ENCODE results near the gene CCDC197. TPM values are rescaled to one million over a fixed set of nuclear protein-coding genes. Genes with fewer than 3 reads are reported as not detected.

Gene CCDC197
- total and polyA plus RNA-seq, 9 of the 15 experiments (the other 6 are each of a cell fraction or from before 2014, with no cell fraction given) = not detected

GRCh38 chr14:94038510-94038909 lies 41.4 kb downstream of the CCDC197 start:
- BruUV-seq (replicated peaks) = no TSS peak
- H3K27ac ChIP-seq (ENCODE audit: extremely low read depth, low read depth, low read length) = no peak overlapping the region

DNA sequence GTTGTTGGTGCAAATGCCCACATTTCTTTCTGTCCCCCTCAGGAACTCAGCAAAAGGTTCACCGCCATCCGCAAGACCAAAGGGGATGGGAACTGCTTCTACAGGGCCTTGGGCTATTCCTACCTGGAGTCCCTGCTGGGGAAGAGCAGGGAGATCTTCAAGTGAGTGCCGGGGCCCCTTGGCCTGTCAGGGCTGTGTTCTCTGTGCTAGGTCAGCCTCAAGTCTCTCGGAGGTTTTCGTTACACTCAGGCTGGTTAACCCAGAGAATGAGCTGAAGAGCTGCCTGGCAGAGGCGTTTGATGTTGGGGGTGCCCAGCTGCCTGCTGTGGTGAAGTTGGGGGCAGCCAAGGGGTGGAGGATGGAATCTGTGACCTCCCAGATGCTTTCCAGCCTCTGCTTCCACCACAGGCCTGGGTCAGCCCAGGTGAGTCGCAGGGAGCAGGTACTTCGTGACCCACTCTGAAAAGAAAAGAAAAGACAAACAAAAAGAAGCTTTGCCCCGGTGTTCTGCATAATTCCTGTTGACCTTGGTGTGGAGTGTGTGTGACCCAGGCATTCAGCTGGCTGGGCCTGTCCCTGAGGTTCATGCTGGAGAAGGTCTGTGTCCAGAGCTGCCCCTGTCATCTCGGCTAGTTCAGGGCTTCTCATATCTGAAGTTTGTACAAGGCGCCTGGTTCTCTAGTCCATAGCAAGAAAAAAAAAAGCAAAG lies 42.0 kb downstream of the CCDC197 start:
- intact Hi-C loops (cut with micrococcal nuclease) = no loop called here
- H2AFZ ChIP-seq (ENCODE audit: low read depth, low read length) = no peak overlapping the region
- no peaks in the 10 kb centered on the region for H3K9me3 ChIP-seq (replicated peaks; ENCODE audit: control insufficient read depth, insufficient read depth, low read depth, low read length)
- ChIA-PET CTCF (ENCODE audit: low intra/inter-chr PET ratio) (no interaction called here), POLR2A (no interaction called here)
- no peak overlapping the region for H3K4me3 ChIP-seq
- H3K9ac ChIP-seq (ENCODE audit: insufficient read depth in 1 of 2, low read depth in 2 of 2, low read length in 2 of 2) = no peak overlapping the region
- H3K79me2 ChIP-seq (ENCODE audit: control insufficient read depth, insufficient read depth, low read length) = no peaks in the 10 kb centered on the region
- peaks cover 0 to 6% of the 10 kb centered on the region in 2 experiments; a peak in 2 of 5 replicates for H3K4me1 ChIP-seq (replicated peaks in 1 of 2; ENCODE audit: control insufficient read depth in 2 of 2, insufficient read depth in 2 of 2, low read length in 2 of 2)
- WGBS (ENCODE audit: insufficient coverage, low coverage, missing lambda C conversion rate) = 21% methylated on average over 11 of the region's 11 CpGs
- H3K36me3 ChIP-seq (ENCODE audit: control insufficient read depth, insufficient read depth, low read length) = no peaks in the 10 kb centered on the region
- TF ChIP-seq COPS2 (conservative IDR thresholded peaks at IDR 0.05) (no peak), ZNF174 (CRISPR knock-in tag; IDR thresholded peaks at IDR 0.05) (no peak), FUS (optimal IDR thresholded peaks at IDR 0.05; ENCODE audit: low read depth, low read length) (no peak), ZKSCAN1 (IDR thresholded peaks at IDR 0.05; ENCODE audit: low read depth, low read length) (no peak), CBFA2T3 (IDR thresholded peaks at IDR 0.05) (no peak), TAF1 (IDR thresholded peaks at IDR 0.05; ENCODE audit: control insufficient read depth, extremely low read depth, insufficient read depth, low read length, severe bottlenecking) (no peak)
- TF ChIP-seq, protein P1, sequence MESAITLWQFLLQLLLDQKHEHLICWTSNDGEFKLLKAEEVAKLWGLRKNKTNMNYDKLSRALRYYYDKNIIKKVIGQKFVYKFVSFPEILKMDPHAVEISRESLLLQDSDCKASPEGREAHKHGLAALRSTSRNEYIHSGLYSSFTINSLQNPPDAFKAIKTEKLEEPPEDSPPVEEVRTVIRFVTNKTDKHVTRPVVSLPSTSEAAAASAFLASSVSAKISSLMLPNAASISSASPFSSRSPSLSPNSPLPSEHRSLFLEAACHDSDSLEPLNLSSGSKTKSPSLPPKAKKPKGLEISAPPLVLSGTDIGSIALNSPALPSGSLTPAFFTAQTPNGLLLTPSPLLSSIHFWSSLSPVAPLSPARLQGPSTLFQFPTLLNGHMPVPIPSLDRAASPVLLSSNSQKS (CRISPR knock-in tag; IDR thresholded peaks at IDR 0.05) = no peak
- no peak for DNase-seq (ENCODE audit: extremely low read depth in 1 of 4, low spot score in 3 of 4)
- peaks cover 4 to 24% of the 10 kb centered on the region in 2 experiments; a peak in 4 of 5 replicates for H3K27me3 ChIP-seq (ENCODE audit: control insufficient read depth in 2 of 2, insufficient read depth in 2 of 2, low read length in 2 of 2)
- no peak overlapping the region for H3K27ac ChIP-seq (ENCODE audit: extremely low read depth, low read depth, low read length)
- BruUV-seq (replicated peaks) = no TSS peak
- H3K9me1 ChIP-seq (ENCODE audit: control insufficient read depth, insufficient read depth, low read length) = no peaks in the 10 kb centered on the region
- no peak for ATAC-seq
- in situ Hi-C loops (cut with MboI) = loop anchor here (5.0 kb wide), 1 partner anchor 98 kb away; no protein-coding TSS in a partner anchor
- H3K4me2 ChIP-seq (ENCODE audit: insufficient read depth, low read length) = no peak overlapping the region
- no peak for FAIRE-seq
- H4K20me1 ChIP-seq (replicated peaks; ENCODE audit: control insufficient read depth, insufficient read depth, low read length) = no peaks in the 10 kb centered on the region; the same call in 1 of the 2 replicates

More at GRCh38 chr14:94038510-94038909, 41.4 kb downstream of the CCDC197 start:
- no peak overlapping the region for H3K4me3 ChIP-seq
- DNase-seq (ENCODE audit: extremely low read depth in 1 of 4, low spot score in 3 of 4) (no peak), ATAC-seq (no peak), FAIRE-seq (no peak)
- no peak for TF ChIP-seq ZNF274 (IDR thresholded peaks at IDR 0.05; ENCODE audit: borderline replicate concordance, low read depth, low read length)
- H3K79me2 ChIP-seq (ENCODE audit: control insufficient read depth, insufficient read depth, low read length) = no peaks in the 10 kb centered on the region
- ChIA-PET POLR2A (interaction anchor here (0.7 kb wide), 1 partner anchor 10 kb away, joined by 3 read pairs; no protein-coding TSS in a partner anchor), CTCF (ENCODE audit: low intra/inter-chr PET ratio) (no interaction called here)
- H3K9me3 ChIP-seq (replicated peaks; ENCODE audit: control insufficient read depth, insufficient read depth, low read depth, low read length) = no peaks in the 10 kb centered on the region
- intact Hi-C loops (cut with micrococcal nuclease) (no loop called here), in situ Hi-C loops (cut with MboI) (loop anchor here (5.0 kb wide), 1 partner anchor 99 kb away; no protein-coding TSS in a partner anchor)
- no peaks in the 10 kb centered on the region; the same call in 1 of the 2 replicates for H4K20me1 ChIP-seq (replicated peaks; ENCODE audit: control insufficient read depth, insufficient read depth, low read length)
- no peak overlapping the region for H3K9ac ChIP-seq (ENCODE audit: insufficient read depth in 1 of 2, low read depth in 2 of 2, low read length in 2 of 2)
- no peaks in the 10 kb centered on the region for H3K36me3 ChIP-seq (ENCODE audit: control insufficient read depth, insufficient read depth, low read length)
- H3K4me2 ChIP-seq (ENCODE audit: insufficient read depth, low read length) = no peak overlapping the region
- peaks cover 0 to 3% of the 10 kb centered on the region in 2 experiments; a peak in 1 of 5 replicates for H3K4me1 ChIP-seq (replicated peaks in 1 of 2; ENCODE audit: control insufficient read depth in 2 of 2, insufficient read depth in 2 of 2, low read length in 2 of 2)
- no peaks in the 10 kb centered on the region for H3K9me1 ChIP-seq (ENCODE audit: control insufficient read depth, insufficient read depth, low read length)
- no peak overlapping the region for H2AFZ ChIP-seq (ENCODE audit: low read depth, low read length)
- H3K27me3 ChIP-seq (ENCODE audit: control insufficient read depth in 2 of 2, insufficient read depth in 2 of 2, low read length in 2 of 2) = peaks cover 4 to 24% of the 10 kb centered on the region in 2 experiments; a peak in 4 of 5 replicates
- whole genome bisulfite sequencing (ENCODE audit: insufficient coverage, low coverage, missing lambda C conversion rate) = 7% methylated on average over 7 of the region's 7 CpGs
